GM10248 (cell line): ENCODE measurements around the gene RBM11.

Experiments
- CTCF ChIA-PET: fragments of 300-600 bp; sonication (Branson Sonifier 250); formaldehyde crosslinking; extraction: SDS; loops from one replicate; lab custom pipeline; 2021; ENCODE audit warnings: antibody characterized with exemption; lab: Yijun Ruan, JAX
- POLR2A ChIA-PET: fragments of 350-650 bp; sonication (Branson Sonifier 250); formaldehyde crosslinking; extraction: SDS; loops from one replicate; lab custom pipeline; 2020; ENCODE audit warnings: antibody characterized with exemption; lab: Yijun Ruan, JAX
- DNase-seq: peaks from one replicate; pipeline ENCODE4 v3.0.0; 2012; ENCODE audit errors: extremely low spot score
- CTCF ChIP-seq: IDR thresholded peaks from 2 replicates; pipeline ENCODE4 v1.5.1; 2012; ENCODE audit warnings: mild to moderate bottlenecking, low read depth; ENCODE audit errors: extremely low read depth, missing control alignments, control extremely low read depth

The RBM11 gene

GRCh38 chr21:14235101-14235500 is 19.1 kb downstream of the RBM11 start:
- CTCF ChIA-PET = no interaction called here
- DNase-seq = no peak
- no peak for TF ChIP-seq CTCF
- POLR2A ChIA-PET = no interaction called here

GRCh38 chr21:14236180-14236579 is 20.2 kb downstream of the RBM11 start:
- CTCF ChIA-PET = interaction anchor here (3.8 kb wide), 1 partner anchor 17 kb away, joined by 15 read pairs; no protein-coding TSS in a partner anchor
- no peak for DNase-seq
- no peak for TF ChIP-seq CTCF
- POLR2A ChIA-PET = no interaction called here

- TF ChIP-seq CTCF = no peak
- POLR2A ChIA-PET = no interaction called here
- CTCF ChIA-PET = interaction anchor here (3.8 kb wide), 1 partner anchor 14 kb away, joined by 15 read pairs; no protein-coding TSS in a partner anchor
- no peak for DNase-seq
Observed at GRCh38 chr21:14239281-14239680, 23.3 kb downstream of the RBM11 start.

GRCh38 chr21:14241297-14241696 is 25.3 kb downstream of the RBM11 start:
- CTCF ChIA-PET = interaction anchor here (1.4 to 2.4 kb wide), 3 partner anchors 10 to 19 kb away, joined by 4 to 7 read pairs (median 5); no protein-coding TSS in a partner anchor
- no peak for TF ChIP-seq CTCF

GRCh38 chr21:14243461-14243860 is 27.5 kb downstream of the RBM11 start:
- ChIA-PET CTCF (interaction anchor here (0.6 to 3.0 kb wide), 4 partner anchors 9 to 1349 kb away, joined by 3 to 23 read pairs (median 3); no protein-coding TSS in a partner anchor), POLR2A (no interaction called here)
- DNase-seq = no peak
- TF ChIP-seq CTCF = no peak

More at GRCh38 chr21:14241297-14241696, 25.3 kb downstream of the RBM11 start:
- DNase-seq = no peak
- POLR2A ChIA-PET = no interaction called here

GRCh38 chr21:14243874-14244273 is 27.9 kb downstream of the RBM11 start:
- no peak for TF ChIP-seq CTCF
- POLR2A ChIA-PET = no interaction called here
- no peak for DNase-seq
- CTCF ChIA-PET = interaction anchor here (0.6 to 3.0 kb wide), 4 partner anchors 9 to 1348 kb away, joined by 3 to 23 read pairs (median 3); no protein-coding TSS in a partner anchor
